ENCODE measurements around the gene HDAC5. TPM values are rescaled to one million over a fixed set of nuclear protein-coding genes. Genes with fewer than 3 reads are reported as not detected.
"Not testable (repeated sequence)": the region's sequence is repeated elsewhere in the genome, so short reads cannot be mapped to it uniquely, and the experiment has no call there.

HDAC5 gene
- total and polyA plus RNA-seq, 2 donors from 2014 or later = 25.3 to 35.6 TPM

DNA sequence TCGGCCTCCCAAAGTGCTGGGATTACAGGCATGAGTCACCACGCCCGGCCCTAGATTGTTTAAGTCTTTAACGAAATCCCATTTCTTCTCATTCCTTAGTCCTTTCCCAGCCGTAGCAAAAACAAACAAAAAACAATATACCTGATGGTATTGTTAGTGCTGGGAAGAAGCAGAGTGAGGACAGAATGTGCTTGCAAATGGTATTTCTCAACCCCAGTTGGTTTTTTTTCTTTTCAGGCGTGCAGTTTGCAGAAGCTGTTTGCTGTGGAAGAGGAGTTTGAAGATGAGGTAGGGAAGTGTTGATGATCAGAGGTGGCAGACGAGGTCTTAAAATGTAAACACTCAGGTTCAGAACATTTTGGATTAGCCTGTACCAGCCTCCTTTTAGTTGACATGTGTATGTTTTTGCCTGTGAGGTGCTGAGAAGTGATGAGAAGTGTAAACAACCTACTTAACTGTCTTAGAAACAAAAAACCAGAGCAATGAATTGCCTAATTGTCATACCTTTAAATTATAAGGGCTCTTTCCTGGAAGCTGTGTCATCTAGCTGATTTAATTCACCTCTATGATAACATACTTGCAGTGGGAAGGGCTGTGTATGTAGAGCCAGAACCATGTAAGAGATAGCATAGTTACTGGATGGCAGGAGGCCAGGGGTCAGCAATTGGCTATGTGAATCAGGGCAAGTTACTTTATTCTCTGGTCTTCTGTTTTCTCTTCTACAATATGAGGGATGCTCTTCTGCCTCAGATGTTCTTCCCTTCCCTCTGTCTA lies 21.7 kb upstream of the HDAC5 start:
- H3K27ac ChIP-seq (ENCODE audit: low read depth in 2 of 2, low read length in 2 of 2) = no peak overlapping the region
- DNase-seq = no peak
- no peak overlapping the region for H3K4me3 ChIP-seq (ENCODE audit: low read length in 3 of 3)
- no peaks in the 10 kb centered on the region for H3K9me3 ChIP-seq (ENCODE audit: control insufficient read depth in 2 of 3, insufficient read depth in 1 of 3, low read length in 3 of 3)
- FAIRE-seq = no peak
- TF ChIP-seq, protein P1, sequence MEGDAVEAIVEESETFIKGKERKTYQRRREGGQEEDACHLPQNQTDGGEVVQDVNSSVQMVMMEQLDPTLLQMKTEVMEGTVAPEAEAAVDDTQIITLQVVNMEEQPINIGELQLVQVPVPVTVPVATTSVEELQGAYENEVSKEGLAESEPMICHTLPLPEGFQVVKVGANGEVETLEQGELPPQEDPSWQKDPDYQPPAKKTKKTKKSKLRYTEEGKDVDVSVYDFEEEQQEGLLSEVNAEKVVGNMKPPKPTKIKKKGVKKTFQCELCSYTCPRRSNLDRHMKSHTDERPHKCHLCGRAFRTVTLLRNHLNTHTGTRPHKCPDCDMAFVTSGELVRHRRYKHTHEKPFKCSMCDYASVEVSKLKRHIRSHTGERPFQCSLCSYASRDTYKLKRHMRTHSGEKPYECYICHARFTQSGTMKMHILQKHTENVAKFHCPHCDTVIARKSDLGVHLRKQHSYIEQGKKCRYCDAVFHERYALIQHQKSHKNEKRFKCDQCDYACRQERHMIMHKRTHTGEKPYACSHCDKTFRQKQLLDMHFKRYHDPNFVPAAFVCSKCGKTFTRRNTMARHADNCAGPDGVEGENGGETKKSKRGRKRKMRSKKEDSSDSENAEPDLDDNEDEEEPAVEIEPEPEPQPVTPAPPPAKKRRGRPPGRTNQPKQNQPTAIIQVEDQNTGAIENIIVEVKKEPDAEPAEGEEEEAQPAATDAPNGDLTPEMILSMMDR (IDR thresholded peaks at IDR 0.05; ENCODE audit: borderline replicate concordance, extremely low read depth, insufficient read depth) = no peak
- intact Hi-C loops (cut with DNase I) = no loop called here
- H3K36me3 ChIP-seq (ENCODE audit: control insufficient read depth in 2 of 3, insufficient read depth in 3 of 3, low read length in 3 of 3) = no peaks in the 10 kb centered on the region
- H3K9ac ChIP-seq (ENCODE audit: low read length in 3 of 3) = no peak overlapping the region
- peaks cover 0 to 2% (median 0%) of the 10 kb centered on the region in 3 donors for H3K4me1 ChIP-seq (ENCODE audit: control insufficient read depth in 2 of 3, insufficient read depth in 2 of 3, low read depth in 1 of 3, low read length in 3 of 3)
- no peaks in the 10 kb centered on the region for H3K27me3 ChIP-seq (ENCODE audit: control insufficient read depth, insufficient read depth, low read length)

DNA sequence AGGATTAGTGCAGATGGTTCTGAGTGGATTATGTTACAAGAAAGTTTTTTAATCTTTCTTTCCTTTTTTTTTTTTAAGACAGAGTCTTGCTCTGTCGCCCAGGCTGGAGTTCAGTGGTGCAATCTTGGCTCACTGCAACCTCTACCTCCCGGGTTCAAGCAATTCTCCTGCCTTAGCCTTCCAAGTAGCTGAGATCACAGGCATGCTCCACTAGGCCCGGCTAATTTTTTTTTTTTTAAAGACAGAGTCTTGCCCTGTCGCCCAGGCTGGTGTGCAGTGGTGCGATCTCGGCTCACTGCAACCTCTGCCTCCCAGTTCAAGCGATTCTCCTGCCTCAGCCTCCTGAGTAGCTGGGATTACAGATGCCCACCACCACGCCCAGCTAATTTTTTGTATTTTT lies 20.5 kb upstream of the HDAC5 start:
- H3K4me3 ChIP-seq (ENCODE audit: low read length in 3 of 3); FAIRE-seq; H3K36me3 ChIP-seq (ENCODE audit: control insufficient read depth in 2 of 3, insufficient read depth in 3 of 3, low read length in 3 of 3); H3K4me1 ChIP-seq (ENCODE audit: control insufficient read depth in 2 of 3, insufficient read depth in 2 of 3, low read depth in 1 of 3, low read length in 3 of 3); H3K27ac ChIP-seq (ENCODE audit: low read depth in 2 of 2, low read length in 2 of 2); DNase-seq; intact Hi-C loops (cut with DNase I); H3K9ac ChIP-seq (ENCODE audit: low read length in 3 of 3); H3K27me3 ChIP-seq (ENCODE audit: control insufficient read depth, insufficient read depth, low read length); H3K9me3 ChIP-seq (ENCODE audit: control insufficient read depth in 2 of 3, insufficient read depth in 1 of 3, low read length in 3 of 3): not testable (repeated sequence)

DNA sequence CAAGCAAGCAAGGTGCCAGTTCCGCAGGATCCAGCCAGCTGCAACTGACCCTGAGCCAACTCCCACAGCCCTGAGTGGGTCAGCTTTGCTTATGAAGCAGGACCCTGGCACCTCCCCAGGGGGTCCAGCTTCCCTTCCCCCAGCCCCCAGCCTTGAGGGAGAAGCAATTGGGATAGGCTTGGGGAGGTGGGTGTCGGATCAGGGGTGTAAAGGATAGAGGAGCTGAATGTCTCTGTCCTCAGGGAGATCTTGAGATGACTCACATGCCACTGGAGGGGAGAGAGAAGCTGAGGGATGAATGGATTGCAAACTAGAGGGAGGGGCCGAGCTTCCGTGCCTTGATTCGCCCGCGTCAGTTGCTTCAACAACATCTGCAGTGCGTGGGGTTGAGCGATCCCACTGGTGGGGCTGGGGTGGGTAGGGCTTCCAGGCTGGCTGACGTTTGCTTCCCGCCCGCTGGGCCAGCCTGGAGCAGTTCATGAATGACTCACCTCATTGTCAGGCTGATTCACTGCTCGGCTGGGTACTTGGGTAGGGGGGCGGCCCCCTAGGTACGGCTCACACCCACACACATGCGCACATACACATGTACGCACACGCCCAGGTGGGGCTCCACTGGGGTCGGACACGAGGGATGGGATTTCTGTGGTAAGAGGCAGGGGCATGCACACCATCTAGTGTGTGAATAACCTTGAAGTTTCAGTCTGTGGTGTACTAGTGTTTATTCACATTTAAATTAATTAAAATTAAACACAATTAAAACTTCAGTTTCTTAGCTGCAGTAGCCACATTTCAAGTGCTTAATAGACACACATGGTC lies 14.7 kb upstream of the HDAC5 start:
- DNase-seq = peak; percentile 80 to 97 (median 87)
- Histone ChIP-seq H3K27me3 (ENCODE audit: control insufficient read depth, insufficient read depth, low read length) (no peaks in the 10 kb centered on the region), H3K9ac (ENCODE audit: low read length in 3 of 3) (no peak overlapping the region), H3K36me3 (ENCODE audit: control insufficient read depth in 2 of 3, insufficient read depth in 3 of 3, low read length in 3 of 3) (no peaks in the 10 kb centered on the region), H3K27ac (ENCODE audit: low read depth in 2 of 2, low read length in 2 of 2) (no peak overlapping the region), H3K9me3 (ENCODE audit: control insufficient read depth in 2 of 3, insufficient read depth in 1 of 3, low read length in 3 of 3) (no peaks in the 10 kb centered on the region), H3K4me1 (ENCODE audit: control insufficient read depth in 2 of 3, insufficient read depth in 2 of 3, low read depth in 1 of 3, low read length in 3 of 3) (peaks cover 0 to 5% (median 4%) of the 10 kb centered on the region in 3 donors), H3K4me3 (ENCODE audit: low read length in 3 of 3) (no peak overlapping the region)
- TF ChIP-seq, protein P1 (IDR thresholded peaks at IDR 0.05; ENCODE audit: borderline replicate concordance, extremely low read depth, insufficient read depth) = no peak
- FAIRE-seq = no peak
- intact Hi-C loops (cut with DNase I) = no loop called here

Data from kidney (tissue), 14 donors.